Glutamatergic neuron (in vitro differentiated cells): ENCODE results near the gene SLA2. TPM values are rescaled to one million over a fixed set of nuclear protein-coding genes. Genes with fewer than 3 reads are reported as not detected.
"Not testable (repeated sequence)": the region's sequence is repeated elsewhere in the genome, so short reads cannot be mapped to it uniquely, and the experiment has no call there.

Experiments
- DNase-seq: peaks from one replicate; pipeline ENCODE4 v3.0.0; 2022
- H3K27ac Mint-ChIP-seq: one replicate; pipeline ENCODE4 v1.8.0; 2020; ENCODE audit warnings: mild to moderate bottlenecking, mixed read lengths, inconsistent platforms; ENCODE audit not compliant: unreplicated experiment
- H3K27me3 Mint-ChIP-seq: one replicate; pipeline ENCODE4 v1.8.0; 2020; ENCODE audit warnings: mild to moderate bottlenecking, moderate library complexity, mixed read lengths, inconsistent platforms; ENCODE audit not compliant: unreplicated experiment
- H3K36me3 Mint-ChIP-seq: one replicate; pipeline ENCODE4 v1.8.0; 2020; ENCODE audit warnings: mild to moderate bottlenecking, mixed read lengths, inconsistent platforms; ENCODE audit not compliant: unreplicated experiment
- H3K4me1 Mint-ChIP-seq: one replicate; pipeline ENCODE4 v1.8.0; 2020; ENCODE audit warnings: mild to moderate bottlenecking, low read depth, mixed read lengths, inconsistent platforms; ENCODE audit not compliant: unreplicated experiment
- H3K4me3 Mint-ChIP-seq: one replicate; pipeline ENCODE4 v1.8.0; 2020; ENCODE audit warnings: mild to moderate bottlenecking, mixed read lengths, inconsistent platforms; ENCODE audit not compliant: unreplicated experiment
- H3K9me3 Mint-ChIP-seq: one replicate; pipeline ENCODE4 v1.8.0; 2020; ENCODE audit warnings: mild to moderate bottlenecking, moderate library complexity, mixed read lengths, inconsistent platforms; ENCODE audit not compliant: unreplicated experiment
- CTCF ChIP-seq: fragments of 200-600 bp; sonication (generic); IDR thresholded peaks from one replicate; pipeline ENCODE4 v1.5.0; 2021; ENCODE audit not compliant: partially characterized antibody, unreplicated experiment
- long read RNA-seq: library from polyadenylated mRNA; unstranded; transcript quantifications from one replicate; pipeline ENCODE4 v2.0.0, GENCODE V29; 2020; ENCODE audit not compliant: unreplicated experiment
- total RNA-seq: library from RNA; stranded (reverse); fragmentation: NEBNext Ultra II Directional; extraction: Animal tissue kit (Norgen Biotek cat#: 25700); gene quantifications from one replicate; pipeline ENCODE4 v1.2.1, GENCODE V29; 2021; ENCODE audit not compliant: unreplicated experiment

Gene SLA2
- not detected for total RNA-seq
- long read RNA-seq = 0 reads

DNA sequence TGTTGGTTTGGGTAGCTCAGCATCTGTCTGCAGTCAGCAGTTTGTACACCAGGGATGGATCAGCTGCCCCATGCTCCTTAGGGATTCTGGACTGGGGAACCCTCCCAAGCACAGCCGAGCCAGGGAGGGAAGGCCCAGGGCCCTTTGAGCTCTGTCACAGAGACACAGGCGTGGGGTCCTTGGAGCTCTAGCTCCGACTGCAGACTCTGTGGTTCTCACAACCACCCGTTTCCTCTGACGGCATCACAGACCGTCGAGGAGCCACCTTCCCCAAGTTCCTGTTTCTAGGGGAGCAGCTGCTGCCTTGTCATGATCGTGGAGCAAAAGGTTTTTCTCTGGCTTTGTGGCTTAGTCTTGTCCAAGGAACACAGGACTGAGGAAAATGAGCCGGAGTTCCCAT is at the start of gene SLA2:
TSS of gene SLA2 (minus strand) at position 199 of the 400 bp plus-strand sequence. CDS start 4,861 bp downstream, outside the sequence.
- Mint-ChIP-seq H3K4me3 (no peak within 1 kb of the TSS), H3K9me3 (peaks cover 2% of the 10 kb centered on the region), H3K4me1 (no peaks in the 10 kb centered on the region), H3K27ac (no peak within 1 kb of the TSS), H3K36me3 (no peaks in the 10 kb centered on the region), H3K27me3 (no peaks in the 10 kb centered on the region)
- no peak for DNase-seq
- TF ChIP-seq CTCF = no peak

DNA sequence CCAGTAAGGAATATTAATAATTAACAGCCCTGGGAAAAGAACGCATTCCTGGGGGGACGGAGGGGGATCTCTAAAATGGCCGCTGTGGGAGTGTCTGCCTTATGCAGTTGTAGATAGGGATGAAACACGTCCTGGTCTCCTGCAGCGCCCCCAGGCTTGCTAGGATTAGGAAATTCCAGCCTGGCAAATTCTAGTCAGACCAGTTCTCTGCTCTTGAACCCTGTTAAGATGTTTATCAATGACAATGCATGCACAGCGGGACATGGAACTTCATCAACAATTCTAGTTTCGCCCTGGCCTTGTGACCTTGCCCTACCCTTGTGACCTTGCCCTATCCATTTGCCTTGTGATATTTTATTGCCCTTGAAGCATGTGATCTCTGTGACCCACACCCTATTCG is 49.5 kb upstream of the SLA2 start:
- H3K4me3 Mint-ChIP-seq, H3K9me3 Mint-ChIP-seq, H3K27ac Mint-ChIP-seq, H3K4me1 Mint-ChIP-seq, H3K27me3 Mint-ChIP-seq, DNase-seq, H3K36me3 Mint-ChIP-seq: not testable (repeated sequence)

- H3K9me3 Mint-ChIP-seq = no peaks in the 10 kb centered on the region
- no peaks in the 10 kb centered on the region for H3K36me3 Mint-ChIP-seq
- no peaks in the 10 kb centered on the region for H3K4me1 Mint-ChIP-seq
- no peaks in the 10 kb centered on the region for H3K27me3 Mint-ChIP-seq
- TF ChIP-seq CTCF = no peak
- no peak overlapping the region for H3K4me3 Mint-ChIP-seq
- DNase-seq = no peak
- H3K27ac Mint-ChIP-seq = no peak overlapping the region
These were observed 42.6 kb upstream of the SLA2 start for GRCh38 chr20:36688630-36689029.

DNA sequence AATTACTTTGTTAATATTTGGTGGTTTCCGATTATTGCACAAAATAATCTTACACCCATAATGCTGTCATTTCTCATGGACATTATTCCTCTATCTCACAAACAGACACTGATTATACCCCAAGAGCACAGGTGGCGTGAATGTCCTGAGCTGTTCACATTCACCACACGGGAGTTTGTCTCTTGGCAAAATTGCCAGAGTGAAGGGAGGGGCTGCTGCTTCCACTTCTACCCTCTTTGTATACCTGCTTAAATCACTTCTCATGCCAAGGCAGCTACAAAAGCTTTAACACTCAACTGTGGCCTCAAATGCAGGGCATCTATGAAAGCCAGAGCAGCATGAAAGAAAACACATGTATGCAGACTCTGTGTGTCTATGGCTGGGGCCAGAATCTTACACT is 41.9 kb upstream of the SLA2 start:
- TF ChIP-seq CTCF = no peak
- Mint-ChIP-seq H3K27ac (no peak overlapping the region), H3K4me1 (no peaks in the 10 kb centered on the region), H3K36me3 (no peaks in the 10 kb centered on the region), H3K9me3 (no peaks in the 10 kb centered on the region), H3K4me3 (no peak overlapping the region), H3K27me3 (no peaks in the 10 kb centered on the region)
- no peak for DNase-seq

DNA sequence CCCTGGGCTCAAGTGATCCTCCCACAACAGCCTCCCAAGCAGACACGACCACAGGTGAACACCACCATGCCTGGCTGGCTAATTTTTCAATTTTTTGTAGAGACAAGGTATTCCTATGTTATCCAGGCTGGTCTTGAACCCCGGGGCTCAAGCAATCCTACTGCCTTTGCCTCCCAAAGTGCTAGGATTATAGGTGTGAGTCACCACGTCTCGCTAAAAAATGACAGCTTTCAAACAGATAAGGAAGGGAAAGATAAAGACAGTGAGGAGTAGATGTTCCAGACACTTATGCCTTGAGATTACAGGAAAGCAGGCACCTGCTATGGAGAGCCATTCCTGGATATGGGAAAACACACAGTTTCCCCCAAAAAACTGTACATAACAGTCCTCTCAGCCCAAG is 40.9 kb upstream of the SLA2 start:
- Mint-ChIP-seq H3K36me3 (no peaks in the 10 kb centered on the region), H3K4me3 (no peak overlapping the region), H3K27ac (no peak overlapping the region), H3K27me3 (no peaks in the 10 kb centered on the region), H3K4me1 (no peaks in the 10 kb centered on the region), H3K9me3 (no peaks in the 10 kb centered on the region)
- DNase-seq = no peak
- TF ChIP-seq CTCF = no peak

GRCh38 chr20:36686504-36686903 is 40.5 kb upstream of the SLA2 start:
- Mint-ChIP-seq H3K27ac (no peak overlapping the region), H3K9me3 (no peaks in the 10 kb centered on the region), H3K4me3 (no peak overlapping the region), H3K27me3 (no peaks in the 10 kb centered on the region), H3K4me1 (no peaks in the 10 kb centered on the region), H3K36me3 (no peaks in the 10 kb centered on the region)
- TF ChIP-seq CTCF = no peak
- no peak for DNase-seq
